Omental fat pad (tissue), 4 donors: ENCODE data around the gene PILRA. TPM values are rescaled to one million over a fixed set of nuclear protein-coding genes. Genes with fewer than 3 reads are reported as not detected.

Experiments used
- ATAC-seq: fragments of 150-250 bp; one replicate; pipeline ENCODE4 v1.9.1; 2016; ENCODE audit warnings: mild to moderate bottlenecking, moderate library complexity; ENCODE audit not compliant: low FRiP score
- DNase-seq: peaks from one replicate; pipeline ENCODE4 v3.0.0-alpha.2; 2019; ENCODE audit warnings: low spot score
- total RNA-seq, 4 donors: library from RNA; depleted of rRNA; stranded (reverse); fragments of >200 nt; gene quantifications; one replicate each; pipeline ENCODE4 v1.1.0, GENCODE V29; 2016
- TF ChIP-seq, protein P1 (sequence below), 3 donors: fragments of 450-650 bp; IDR thresholded peaks; one replicate each; pipeline ENCODE4 v1.5.1; 2016 to 2017; ENCODE audit warnings: antibody characterized with exemption in 3 of 3, mild to moderate bottlenecking in 3 of 3, moderate library complexity in 2 of 3

Gene PILRA
- total RNA-seq, 4 donors from 2014 or later = 8.6 to 36.9 (median 13.4) TPM

DNA sequence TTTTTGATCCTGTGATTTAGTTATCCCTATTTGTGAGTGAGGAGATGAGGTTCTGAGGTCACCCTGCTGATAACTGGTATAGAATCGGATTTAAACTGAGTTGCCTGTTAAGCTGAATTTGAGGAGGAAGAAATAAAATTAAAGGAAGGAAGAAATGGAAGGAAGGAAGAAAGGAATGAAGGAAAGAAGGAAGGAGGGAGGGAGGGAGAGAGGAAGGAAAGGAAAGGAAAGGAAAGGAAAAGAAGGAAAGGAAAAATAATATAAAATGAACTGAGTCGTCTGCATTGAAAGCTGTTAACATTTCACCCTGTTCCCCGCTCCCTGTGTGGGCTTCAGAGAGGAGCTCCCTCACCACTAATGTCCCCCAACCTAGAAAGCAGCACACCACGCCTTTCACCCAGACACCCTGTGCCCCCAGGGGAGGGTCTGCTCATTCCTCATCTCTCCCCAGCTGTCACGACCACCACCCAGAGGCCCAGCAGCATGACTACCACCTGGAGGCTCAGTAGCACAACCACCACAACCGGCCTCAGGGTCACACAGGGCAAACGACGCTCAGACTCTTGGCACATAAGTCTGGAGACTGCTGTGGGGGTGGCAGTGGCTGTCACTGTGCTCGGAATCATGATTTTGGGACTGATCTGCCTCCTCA, 16.3 kb downstream of the PILRA start:
- TF ChIP-seq, protein P1, sequence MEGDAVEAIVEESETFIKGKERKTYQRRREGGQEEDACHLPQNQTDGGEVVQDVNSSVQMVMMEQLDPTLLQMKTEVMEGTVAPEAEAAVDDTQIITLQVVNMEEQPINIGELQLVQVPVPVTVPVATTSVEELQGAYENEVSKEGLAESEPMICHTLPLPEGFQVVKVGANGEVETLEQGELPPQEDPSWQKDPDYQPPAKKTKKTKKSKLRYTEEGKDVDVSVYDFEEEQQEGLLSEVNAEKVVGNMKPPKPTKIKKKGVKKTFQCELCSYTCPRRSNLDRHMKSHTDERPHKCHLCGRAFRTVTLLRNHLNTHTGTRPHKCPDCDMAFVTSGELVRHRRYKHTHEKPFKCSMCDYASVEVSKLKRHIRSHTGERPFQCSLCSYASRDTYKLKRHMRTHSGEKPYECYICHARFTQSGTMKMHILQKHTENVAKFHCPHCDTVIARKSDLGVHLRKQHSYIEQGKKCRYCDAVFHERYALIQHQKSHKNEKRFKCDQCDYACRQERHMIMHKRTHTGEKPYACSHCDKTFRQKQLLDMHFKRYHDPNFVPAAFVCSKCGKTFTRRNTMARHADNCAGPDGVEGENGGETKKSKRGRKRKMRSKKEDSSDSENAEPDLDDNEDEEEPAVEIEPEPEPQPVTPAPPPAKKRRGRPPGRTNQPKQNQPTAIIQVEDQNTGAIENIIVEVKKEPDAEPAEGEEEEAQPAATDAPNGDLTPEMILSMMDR (IDR thresholded peaks at IDR 0.05) = no peak
- DNase-seq = no peak
- ATAC-seq = no peak

GRCh38 chr7:100390286-100391009, 17.2 kb downstream of the PILRA start:
- TF ChIP-seq, protein P1 (IDR thresholded peaks at IDR 0.05) = no peak
- DNase-seq (no peak), ATAC-seq (no peak)

- TF ChIP-seq, protein P1 (IDR thresholded peaks at IDR 0.05) = no peak
- no peak for DNase-seq
- ATAC-seq = no peak
Observed at GRCh38 chr7:100393233-100393905, 20.1 kb downstream of the PILRA start.

DNA sequence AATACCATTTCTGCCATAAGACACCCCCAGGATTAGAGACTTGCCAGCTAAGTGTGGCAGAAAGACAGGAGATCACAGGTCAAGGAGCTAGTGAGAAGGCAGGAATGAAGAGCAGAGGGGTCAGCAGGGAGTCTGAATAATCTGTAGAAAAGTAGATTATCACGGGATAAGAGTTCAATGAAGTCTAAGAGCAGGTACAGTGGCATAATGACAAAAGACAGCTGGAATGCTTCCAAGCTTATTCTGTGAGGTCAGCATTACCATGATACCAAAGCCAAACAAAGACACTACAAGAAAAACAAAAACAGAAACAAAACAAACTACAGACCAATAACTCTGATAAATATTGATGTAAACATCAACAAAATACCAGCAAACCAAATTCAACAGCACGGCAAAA, 20.8 kb downstream of the PILRA start:
- DNase-seq = no peak
- no peak for ATAC-seq
- TF ChIP-seq, protein P1 (IDR thresholded peaks at IDR 0.05) = no peak

DNA sequence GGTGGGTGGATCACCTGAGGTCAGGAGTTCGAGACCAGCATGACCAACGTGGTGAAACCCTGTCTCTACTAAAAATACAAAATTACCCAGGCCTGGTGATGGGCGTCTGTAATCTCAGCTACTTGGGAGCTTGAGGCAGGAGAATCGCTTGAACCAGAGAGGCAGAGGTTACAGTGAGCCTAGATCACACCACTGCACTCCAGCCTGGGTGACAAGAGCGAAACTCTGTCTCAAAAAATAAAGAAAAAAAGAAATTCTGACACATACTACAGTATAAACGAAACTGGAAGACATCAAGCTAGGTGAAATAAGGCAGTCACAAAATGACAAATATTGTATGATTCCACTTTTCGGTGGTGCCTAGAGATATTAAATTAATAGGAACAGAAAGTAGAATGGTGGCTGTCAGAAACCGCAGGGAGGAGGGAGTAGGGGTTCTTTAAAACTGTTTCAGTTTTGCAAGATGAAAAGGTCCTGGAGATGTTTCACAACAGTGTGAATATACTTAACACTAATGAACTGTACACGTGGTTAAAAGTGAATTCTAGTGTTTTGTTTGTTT, 23.2 kb downstream of the PILRA start:
- ATAC-seq (no peak), DNase-seq (no peak)
- TF ChIP-seq, protein P1 (IDR thresholded peaks at IDR 0.05) = no peak

GRCh38 chr7:100397315-100398081, 24.2 kb downstream of the PILRA start:
- TF ChIP-seq, protein P1 (IDR thresholded peaks at IDR 0.05) = no peak
- no peak for ATAC-seq
- DNase-seq = no peak
